Measurements from ENCODE around the gene SLC6A19. TPM values are rescaled to one million over a fixed set of nuclear protein-coding genes. Genes with fewer than 3 reads are reported as not detected.

Gene SLC6A19
- total and polyA plus RNA-seq, 2 of the 13 experiments (the other 11 are each of a cell fraction or from before 2014, with no cell fraction given) = 0.02 TPM; not detected in 1

DNA sequence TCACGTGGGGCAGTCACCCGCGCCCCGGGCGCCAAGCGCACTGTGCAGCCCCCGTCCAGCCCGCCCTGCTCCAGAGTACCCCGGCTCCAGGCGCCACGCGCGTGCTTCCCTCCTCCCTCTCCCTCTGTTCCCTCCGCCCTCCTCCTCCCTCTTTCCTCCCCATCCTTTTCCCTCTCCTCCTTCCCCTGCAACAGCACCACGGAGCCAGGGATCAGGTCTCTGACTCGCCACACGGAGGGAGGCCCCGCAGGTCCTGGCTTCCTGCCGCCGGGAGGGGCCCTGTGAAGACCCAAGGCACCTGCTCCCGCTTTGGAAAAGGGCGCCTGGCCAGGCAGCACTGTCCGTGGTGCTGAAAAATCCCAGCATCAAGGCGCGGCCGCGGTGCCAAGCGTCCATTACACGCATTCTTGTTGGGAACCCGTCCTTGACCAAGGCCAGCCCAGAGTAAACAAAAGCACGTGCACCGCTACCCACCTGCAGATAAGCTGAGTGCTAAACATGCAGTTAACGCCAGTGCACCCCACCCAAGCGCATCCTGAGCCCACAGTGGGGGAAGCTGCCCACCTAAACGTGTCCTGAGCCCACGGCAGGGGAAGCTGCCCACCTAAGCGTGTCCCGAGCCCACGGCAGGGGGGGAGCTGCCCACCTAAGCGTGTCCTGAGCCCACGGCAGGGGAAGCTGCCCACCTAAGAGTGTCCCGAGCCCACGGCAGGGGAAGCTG lies 45.5 kb downstream of the SLC6A19 start (continued):
- TF ChIP-seq NRL (CRISPR knock-in tag; IDR thresholded peaks at IDR 0.05; ENCODE audit: borderline replicate concordance) (no peak), HDAC6 (IDR thresholded peaks at IDR 0.05; ENCODE audit: low read depth, low read length) (no peak), KLF16 (CRISPR knock-in tag; IDR thresholded peaks at IDR 0.05) (peak in 1 of 2 experiments; percentile 85; a peak in 2 of 4 replicates), KMT2B (CRISPR knock-in tag; IDR thresholded peaks at IDR 0.05) (0 out of 2 replicates have a peak, but pooled peaks have one; percentile 29), ZNF570 (CRISPR knock-in tag; IDR thresholded peaks at IDR 0.05; ENCODE audit: borderline replicate concordance) (no peak), ZSCAN21 (CRISPR knock-in tag; IDR thresholded peaks at IDR 0.05; ENCODE audit: borderline replicate concordance) (peak; percentile 84), ZC3H4 (CRISPR knock-in tag; IDR thresholded peaks at IDR 0.05; ENCODE audit: borderline replicate concordance) (no peak), ZNF136 (CRISPR knock-in tag; IDR thresholded peaks at IDR 0.05; ENCODE audit: low read depth) (no peak), ZNF160 (CRISPR knock-in tag; IDR thresholded peaks at IDR 0.05) (peak; percentile 65; the same call in 1 of the 2 replicates), GPN1 (CRISPR knock-in tag; IDR thresholded peaks at IDR 0.05; ENCODE audit: borderline replicate concordance) (0 out of 2 replicates have a peak, but pooled peaks have one; percentile 75), CBFB (CRISPR knock-in tag; IDR thresholded peaks at IDR 0.05) (no peak), MATR3 (CRISPR knock-in tag; IDR thresholded peaks at IDR 0.05) (no peak)
- TF ChIP-seq, protein P1, sequence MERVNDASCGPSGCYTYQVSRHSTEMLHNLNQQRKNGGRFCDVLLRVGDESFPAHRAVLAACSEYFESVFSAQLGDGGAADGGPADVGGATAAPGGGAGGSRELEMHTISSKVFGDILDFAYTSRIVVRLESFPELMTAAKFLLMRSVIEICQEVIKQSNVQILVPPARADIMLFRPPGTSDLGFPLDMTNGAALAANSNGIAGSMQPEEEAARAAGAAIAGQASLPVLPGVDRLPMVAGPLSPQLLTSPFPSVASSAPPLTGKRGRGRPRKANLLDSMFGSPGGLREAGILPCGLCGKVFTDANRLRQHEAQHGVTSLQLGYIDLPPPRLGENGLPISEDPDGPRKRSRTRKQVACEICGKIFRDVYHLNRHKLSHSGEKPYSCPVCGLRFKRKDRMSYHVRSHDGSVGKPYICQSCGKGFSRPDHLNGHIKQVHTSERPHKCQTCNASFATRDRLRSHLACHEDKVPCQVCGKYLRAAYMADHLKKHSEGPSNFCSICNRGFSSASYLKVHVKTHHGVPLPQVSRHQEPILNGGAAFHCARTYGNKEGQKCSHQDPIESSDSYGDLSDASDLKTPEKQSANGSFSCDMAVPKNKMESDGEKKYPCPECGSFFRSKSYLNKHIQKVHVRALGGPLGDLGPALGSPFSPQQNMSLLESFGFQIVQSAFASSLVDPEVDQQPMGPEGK (CRISPR knock-in tag; IDR thresholded peaks at IDR 0.05) = peak; percentile 67
- TF ChIP-seq, protein P2, sequence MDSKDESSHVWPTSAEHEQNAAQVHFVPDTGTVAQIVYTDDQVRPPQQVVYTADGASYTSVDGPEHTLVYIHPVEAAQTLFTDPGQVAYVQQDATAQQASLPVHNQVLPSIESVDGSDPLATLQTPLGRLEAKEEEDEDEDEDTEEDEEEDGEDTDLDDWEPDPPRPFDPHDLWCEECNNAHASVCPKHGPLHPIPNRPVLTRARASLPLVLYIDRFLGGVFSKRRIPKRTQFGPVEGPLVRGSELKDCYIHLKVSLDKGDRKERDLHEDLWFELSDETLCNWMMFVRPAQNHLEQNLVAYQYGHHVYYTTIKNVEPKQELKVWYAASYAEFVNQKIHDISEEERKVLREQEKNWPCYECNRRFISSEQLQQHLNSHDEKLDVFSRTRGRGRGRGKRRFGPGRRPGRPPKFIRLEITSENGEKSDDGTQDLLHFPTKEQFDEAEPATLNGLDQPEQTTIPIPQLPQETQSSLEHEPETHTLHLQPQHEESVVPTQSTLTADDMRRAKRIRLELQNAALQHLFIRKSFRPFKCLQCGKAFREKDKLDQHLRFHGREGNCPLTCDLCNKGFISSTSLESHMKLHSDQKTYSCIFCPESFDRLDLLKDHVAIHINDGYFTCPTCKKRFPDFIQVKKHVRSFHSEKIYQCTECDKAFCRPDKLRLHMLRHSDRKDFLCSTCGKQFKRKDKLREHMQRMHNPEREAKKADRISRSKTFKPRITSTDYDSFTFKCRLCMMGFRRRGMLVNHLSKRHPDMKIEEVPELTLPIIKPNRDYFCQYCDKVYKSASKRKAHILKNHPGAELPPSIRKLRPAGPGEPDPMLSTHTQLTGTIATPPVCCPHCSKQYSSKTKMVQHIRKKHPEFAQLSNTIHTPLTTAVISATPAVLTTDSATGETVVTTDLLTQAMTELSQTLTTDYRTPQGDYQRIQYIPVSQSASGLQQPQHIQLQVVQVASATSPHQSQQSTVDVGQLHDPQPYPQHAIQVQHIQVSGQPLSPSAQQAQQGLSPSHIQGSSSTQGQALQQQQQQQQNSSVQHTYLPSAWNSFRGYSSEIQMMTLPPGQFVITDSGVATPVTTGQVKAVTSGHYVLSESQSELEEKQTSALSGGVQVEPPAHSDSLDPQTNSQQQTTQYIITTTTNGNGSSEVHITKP (CRISPR knock-in tag; IDR thresholded peaks at IDR 0.05; ENCODE audit: low read depth) = no peak
- TF ChIP-seq, protein P3, sequence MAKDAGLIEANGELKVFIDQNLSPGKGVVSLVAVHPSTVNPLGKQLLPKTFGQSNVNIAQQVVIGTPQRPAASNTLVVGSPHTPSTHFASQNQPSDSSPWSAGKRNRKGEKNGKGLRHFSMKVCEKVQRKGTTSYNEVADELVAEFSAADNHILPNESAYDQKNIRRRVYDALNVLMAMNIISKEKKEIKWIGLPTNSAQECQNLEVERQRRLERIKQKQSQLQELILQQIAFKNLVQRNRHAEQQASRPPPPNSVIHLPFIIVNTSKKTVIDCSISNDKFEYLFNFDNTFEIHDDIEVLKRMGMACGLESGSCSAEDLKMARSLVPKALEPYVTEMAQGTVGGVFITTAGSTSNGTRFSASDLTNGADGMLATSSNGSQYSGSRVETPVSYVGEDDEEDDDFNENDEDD (CRISPR knock-in tag; IDR thresholded peaks at IDR 0.05; ENCODE audit: borderline replicate concordance) = peak; percentile 25; the same call in 1 of the 2 replicates
- TF ChIP-seq, protein P4, sequence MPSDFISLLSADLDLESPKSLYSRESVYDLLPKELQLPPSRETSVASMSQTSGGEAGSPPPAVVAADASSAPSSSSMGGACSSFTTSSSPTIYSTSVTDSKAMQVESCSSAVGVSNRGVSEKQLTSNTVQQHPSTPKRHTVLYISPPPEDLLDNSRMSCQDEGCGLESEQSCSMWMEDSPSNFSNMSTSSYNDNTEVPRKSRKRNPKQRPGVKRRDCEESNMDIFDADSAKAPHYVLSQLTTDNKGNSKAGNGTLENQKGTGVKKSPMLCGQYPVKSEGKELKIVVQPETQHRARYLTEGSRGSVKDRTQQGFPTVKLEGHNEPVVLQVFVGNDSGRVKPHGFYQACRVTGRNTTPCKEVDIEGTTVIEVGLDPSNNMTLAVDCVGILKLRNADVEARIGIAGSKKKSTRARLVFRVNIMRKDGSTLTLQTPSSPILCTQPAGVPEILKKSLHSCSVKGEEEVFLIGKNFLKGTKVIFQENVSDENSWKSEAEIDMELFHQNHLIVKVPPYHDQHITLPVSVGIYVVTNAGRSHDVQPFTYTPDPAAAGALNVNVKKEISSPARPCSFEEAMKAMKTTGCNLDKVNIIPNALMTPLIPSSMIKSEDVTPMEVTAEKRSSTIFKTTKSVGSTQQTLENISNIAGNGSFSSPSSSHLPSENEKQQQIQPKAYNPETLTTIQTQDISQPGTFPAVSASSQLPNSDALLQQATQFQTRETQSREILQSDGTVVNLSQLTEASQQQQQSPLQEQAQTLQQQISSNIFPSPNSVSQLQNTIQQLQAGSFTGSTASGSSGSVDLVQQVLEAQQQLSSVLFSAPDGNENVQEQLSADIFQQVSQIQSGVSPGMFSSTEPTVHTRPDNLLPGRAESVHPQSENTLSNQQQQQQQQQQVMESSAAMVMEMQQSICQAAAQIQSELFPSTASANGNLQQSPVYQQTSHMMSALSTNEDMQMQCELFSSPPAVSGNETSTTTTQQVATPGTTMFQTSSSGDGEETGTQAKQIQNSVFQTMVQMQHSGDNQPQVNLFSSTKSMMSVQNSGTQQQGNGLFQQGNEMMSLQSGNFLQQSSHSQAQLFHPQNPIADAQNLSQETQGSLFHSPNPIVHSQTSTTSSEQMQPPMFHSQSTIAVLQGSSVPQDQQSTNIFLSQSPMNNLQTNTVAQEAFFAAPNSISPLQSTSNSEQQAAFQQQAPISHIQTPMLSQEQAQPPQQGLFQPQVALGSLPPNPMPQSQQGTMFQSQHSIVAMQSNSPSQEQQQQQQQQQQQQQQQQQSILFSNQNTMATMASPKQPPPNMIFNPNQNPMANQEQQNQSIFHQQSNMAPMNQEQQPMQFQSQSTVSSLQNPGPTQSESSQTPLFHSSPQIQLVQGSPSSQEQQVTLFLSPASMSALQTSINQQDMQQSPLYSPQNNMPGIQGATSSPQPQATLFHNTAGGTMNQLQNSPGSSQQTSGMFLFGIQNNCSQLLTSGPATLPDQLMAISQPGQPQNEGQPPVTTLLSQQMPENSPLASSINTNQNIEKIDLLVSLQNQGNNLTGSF (CRISPR knock-in tag; IDR thresholded peaks at IDR 0.05) = peak; percentile 96

Data from HepG2 (cell line).